ENCODE measurements around the gene NGRN.

The NGRN gene

GRCh38 chr15:90265271-90266060 lies at the start of gene NGRN:
TSS of gene NGRN (plus strand) at chr15:90265672. CDS start at chr15:90265713, 41 bp downstream.
- DNase-seq, result peak; percentile 93

- no peak for DNase-seq
Observed at GRCh38 chr15:90217671-90218394, 47.6 kb upstream of the NGRN start.

- peak; percentile 78 for DNase-seq
Observed at GRCh38 chr15:90219421-90220141, 45.9 kb upstream of the NGRN start.

- peak; percentile 47 for DNase-seq
Observed at GRCh38 chr15:90221246-90221900, 44.1 kb upstream of the NGRN start.

- DNase-seq, result no peak
Observed at GRCh38 chr15:90222547-90222946, 42.9 kb upstream of the NGRN start.

GRCh38 chr15:90223441-90224165 lies 41.9 kb upstream of the NGRN start:
- DNase-seq, result no peak

GRCh38 chr15:90225047-90225446 lies 40.4 kb upstream of the NGRN start:
- no peak for DNase-seq

GRCh38 chr15:90225504-90226234 lies 39.8 kb upstream of the NGRN start:
- no peak for DNase-seq

- DNase-seq, result no peak
Observed at GRCh38 chr15:90227336-90227735, 38.1 kb upstream of the NGRN start.

GRCh38 chr15:90227816-90228772 lies 37.4 kb upstream of the NGRN start:
- DNase-seq, result no peak

GRCh38 chr15:90228960-90229359 lies 36.5 kb upstream of the NGRN start:
- DNase-seq, result no peak

- no peak for DNase-seq
Observed at GRCh38 chr15:90230071-90230494, 35.4 kb upstream of the NGRN start.

- DNase-seq, result no peak
Observed at GRCh38 chr15:90230610-90231009, 34.9 kb upstream of the NGRN start.

GRCh38 chr15:90231028-90232017 lies 34.1 kb upstream of the NGRN start:
- DNase-seq, result peak; percentile 84

GRCh38 chr15:90232196-90232595 lies 33.3 kb upstream of the NGRN start:
- no peak for DNase-seq

- peak; percentile 13 for DNase-seq
Observed at GRCh38 chr15:90232941-90233386, 32.5 kb upstream of the NGRN start.

- peak; percentile 97 for DNase-seq
Observed at GRCh38 chr15:90233387-90234095, 31.9 kb upstream of the NGRN start, which contains the start of gene CIB1. TSS of gene CIB1 (minus strand) at chr15:90233941. CDS start at chr15:90233885, 56 bp downstream.

Measured in CD4-positive, alpha-beta T cell treated with Interleukin-17A for 4 hours (primary cell).